Measurements from ENCODE around the gene HOXA5. TPM values are rescaled to one million over a fixed set of nuclear protein-coding genes. Genes with fewer than 3 reads are reported as not detected.

The HOXA5 gene
- total RNA-seq, 6 experiments from 2014 or later, result 0.18 to 1.5 (median 0.65) TPM

GRCh38 chr7:27151931-27152815 lies 8.7 kb upstream of the HOXA5 start, which contains the start of gene HOXA3:
HOXA3 (minus strand) TSS chr7:27152583; CDS start chr7:27110640, 41,943 bp downstream.
- H3K27me3 ChIP-seq, result peaks cover 32 to 80% of the 10 kb centered on the region in 2 donors

GRCh38 chr7:27151341-27151930 lies 8.0 kb upstream of the HOXA5 start:
- Histone ChIP-seq H3K4me1 (peaks cover 0 to 7% (median 4%) of the 10 kb centered on the region in 4 donors), H3K36me3 (no peaks in the 10 kb centered on the region), H3K27me3 (peaks cover 32 to 74% of the 10 kb centered on the region in 2 donors), H3K27ac (no peak overlapping the region), H3K4me3 (peak overlapping the region in 2 of 3 donors; percentile 7 to 37), H3K9me3 (no peaks in the 10 kb centered on the region)
- TF ChIP-seq POLR2A (IDR thresholded peaks at IDR 0.05) (no peak), CTCF (IDR thresholded peaks at IDR 0.05) (no peak)
- ATAC-seq (no peak), DNase-seq (peak in 2 of 3 donors; percentile 37 to 45)
- 7% methylated on average over 16 of the region's 27 CpGs for WGBS (ENCODE audit: insufficient coverage, low coverage, low lambda C conversion rate, missing lambda C conversion rate)
- intact Hi-C loops (cut with DNase I), result loop anchor here in 1 of 2 donors (10.0 kb wide), 1 partner anchor 777 kb away; no protein-coding TSS in a partner anchor

More at GRCh38 chr7:27151931-27152815, 8.7 kb upstream of the HOXA5 start, which contains the start of gene HOXA3:
- Histone ChIP-seq H3K9me3 (no peaks in the 10 kb centered on the region), H3K4me3 (no peak within 1 kb of the TSS), H3K36me3 (no peaks in the 10 kb centered on the region), H3K4me1 (peaks cover 0 to 7% (median 4%) of the 10 kb centered on the region in 4 donors), H3K27ac (no peak within 1 kb of the TSS)
- 7% methylated on average over 35 of the region's 53 CpGs for WGBS (ENCODE audit: insufficient coverage, low coverage, low lambda C conversion rate, missing lambda C conversion rate)
- no peak for ATAC-seq
- intact Hi-C loops (cut with DNase I), result loop anchor here in 1 of 2 donors (10.0 kb wide), 1 partner anchor 777 kb away; no protein-coding TSS in a partner anchor
- no peak for TF ChIP-seq CTCF (IDR thresholded peaks at IDR 0.05)
- DNase-seq, result peak in 2 of 3 donors; percentile 31 to 47

GRCh38 chr7:27150568-27151340 lies 7.3 kb upstream of the HOXA5 start:
- TF ChIP-seq POLR2A (IDR thresholded peaks at IDR 0.05), result no peak
- peak; percentile 64 to 86 (median 81) for TF ChIP-seq CTCF (IDR thresholded peaks at IDR 0.05)
- intact Hi-C loops (cut with DNase I), result loop anchor here in 1 of 2 donors (10.0 kb wide), 1 partner anchor 776 kb away; no protein-coding TSS in a partner anchor
- H3K27me3 ChIP-seq, result peaks cover 32 to 70% of the 10 kb centered on the region in 2 donors
- peak in 1 of 3 donors; percentile 74 for DNase-seq
- ATAC-seq, result peak; percentile 80 to 92 (median 89)
- H3K4me1 ChIP-seq, result peaks cover 0 to 7% (median 4%) of the 10 kb centered on the region in 4 donors
- H3K4me3 ChIP-seq, result peak overlapping the region in 2 of 3 donors; percentile 7 to 37
- no peaks in the 10 kb centered on the region for H3K36me3 ChIP-seq
- H3K9me3 ChIP-seq, result no peaks in the 10 kb centered on the region
- 0% methylated on average over 40 of the region's 58 CpGs for WGBS (ENCODE audit: insufficient coverage, low coverage, low lambda C conversion rate, missing lambda C conversion rate)
- H3K27ac ChIP-seq, result no peak overlapping the region
